GM19099 (cell line): ENCODE data around the gene PRICKLE3.

Experiments
- POLR2A ChIP-seq: IDR thresholded peaks from 3 replicates; pipeline ENCODE4 v1.6.1; 2011; ENCODE audit warnings: low read depth; ENCODE audit not compliant: insufficient read length; ENCODE audit errors: extremely low read depth

Gene PRICKLE3

GRCh38 chrX:49161632-49162031 lies 24.5 kb downstream of the PRICKLE3 start:
- no peak for TF ChIP-seq POLR2A

- TF ChIP-seq POLR2A, result no peak
These were observed 25.3 kb downstream of the PRICKLE3 start for GRCh38 chrX:49160908-49161307.

DNA sequence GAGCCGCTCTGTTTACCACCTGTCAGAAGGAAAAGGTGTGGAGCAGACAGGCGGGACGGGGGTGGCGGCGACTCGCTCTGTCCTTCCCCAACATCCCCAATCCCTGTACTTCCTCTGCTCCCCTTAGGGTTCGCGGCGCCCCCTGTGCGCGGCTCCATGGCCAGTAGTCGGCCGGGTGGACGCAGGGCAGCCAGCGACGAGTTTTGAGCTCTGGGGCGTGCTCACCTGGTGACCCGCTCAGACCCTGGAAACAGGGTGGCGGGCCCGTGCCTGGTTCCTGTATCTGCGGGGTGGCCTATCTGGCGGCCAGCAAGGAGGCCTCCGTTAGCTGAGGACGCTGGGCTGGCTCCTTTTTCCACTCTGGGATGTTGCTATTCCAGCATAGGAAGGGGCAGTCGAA lies 29.0 kb downstream of the PRICKLE3 start:
- TF ChIP-seq POLR2A, result no peak

DNA sequence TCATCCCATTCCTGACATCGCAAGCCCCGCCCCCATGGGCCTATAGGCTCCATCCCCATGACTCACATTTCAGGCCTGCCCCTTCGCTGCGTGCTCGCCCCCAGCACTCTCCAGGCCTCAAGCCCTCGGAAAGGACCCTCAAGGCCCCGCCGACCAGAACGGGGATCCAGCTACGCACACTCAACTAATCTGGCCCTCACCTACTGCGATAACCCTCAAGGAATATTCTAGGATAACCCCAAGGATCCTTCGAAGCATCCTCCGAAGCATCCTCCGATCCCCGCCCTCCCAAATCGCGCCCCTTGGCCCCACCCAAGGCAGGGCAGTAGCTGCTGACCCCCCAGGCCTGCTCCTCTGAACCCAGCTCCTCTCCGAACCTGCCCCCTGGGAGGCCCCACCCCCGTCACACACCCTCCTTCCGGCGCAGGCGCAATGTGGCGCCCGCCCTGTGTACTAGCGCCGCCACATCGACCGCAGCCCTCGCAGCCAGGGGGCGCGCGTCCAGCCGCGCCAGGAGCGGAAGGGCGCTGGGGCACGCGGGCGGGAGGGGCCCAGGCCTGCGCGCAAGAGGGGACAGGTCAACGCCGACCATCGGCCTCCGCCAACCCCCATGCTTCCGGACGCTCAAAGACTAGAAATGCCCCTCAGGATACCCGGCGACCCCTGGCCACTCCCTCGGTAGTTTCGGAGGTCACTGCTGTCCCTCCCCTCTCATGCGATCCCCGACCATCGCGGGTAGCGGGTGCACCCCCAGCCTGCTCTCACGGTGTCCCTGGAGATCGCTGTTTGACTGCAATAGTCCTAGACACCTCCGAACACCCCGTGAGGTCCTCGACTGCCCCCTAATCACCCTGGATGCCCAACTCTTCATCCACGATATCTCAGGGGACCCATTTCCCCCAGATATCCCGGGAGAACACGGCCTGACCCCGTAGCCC lies 30.0 kb downstream of the PRICKLE3 start:
- no peak for TF ChIP-seq POLR2A

- no peak for TF ChIP-seq POLR2A
These were observed 30.8 kb downstream of the PRICKLE3 start for GRCh38 chrX:49155243-49155899.

DNA sequence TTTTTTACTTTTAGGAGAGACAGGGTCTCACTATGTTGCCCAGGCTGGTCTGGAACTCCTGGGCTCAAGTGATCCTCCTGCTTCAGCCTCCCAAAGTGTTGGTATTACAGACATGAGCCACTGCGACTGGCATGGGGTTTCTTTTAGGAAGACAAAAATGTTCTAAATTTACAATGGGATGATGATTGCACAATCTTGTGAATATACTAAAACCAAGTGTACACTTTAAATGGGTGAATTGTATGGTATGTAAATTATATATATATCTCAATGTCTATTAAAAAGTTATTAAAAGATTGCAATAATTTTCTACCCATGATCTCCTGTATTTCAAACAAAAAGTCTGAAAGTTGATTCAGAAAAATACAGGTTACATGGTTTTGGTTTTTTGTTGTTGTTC lies 32.7 kb downstream of the PRICKLE3 start:
- no peak for TF ChIP-seq POLR2A

DNA sequence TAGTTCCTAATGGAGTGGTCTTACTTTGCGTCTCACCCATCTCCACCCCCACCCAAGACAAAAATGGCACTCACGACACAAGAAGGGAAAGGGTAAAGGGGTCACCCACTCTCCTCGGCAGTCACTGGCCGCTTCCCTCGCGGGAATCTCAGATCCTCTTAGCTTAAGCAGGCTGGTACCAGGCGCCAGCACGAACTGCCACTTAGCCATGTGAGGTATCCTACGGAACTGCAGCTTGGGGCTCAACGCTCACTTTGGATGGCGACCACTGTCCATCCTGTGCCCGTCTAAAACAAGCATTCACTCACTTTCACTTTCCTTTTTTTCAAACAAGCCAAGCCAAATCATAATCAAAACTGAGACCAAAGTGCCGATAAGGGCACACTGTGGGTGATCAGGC lies 38.2 kb downstream of the PRICKLE3 start:
- no peak for TF ChIP-seq POLR2A

DNA sequence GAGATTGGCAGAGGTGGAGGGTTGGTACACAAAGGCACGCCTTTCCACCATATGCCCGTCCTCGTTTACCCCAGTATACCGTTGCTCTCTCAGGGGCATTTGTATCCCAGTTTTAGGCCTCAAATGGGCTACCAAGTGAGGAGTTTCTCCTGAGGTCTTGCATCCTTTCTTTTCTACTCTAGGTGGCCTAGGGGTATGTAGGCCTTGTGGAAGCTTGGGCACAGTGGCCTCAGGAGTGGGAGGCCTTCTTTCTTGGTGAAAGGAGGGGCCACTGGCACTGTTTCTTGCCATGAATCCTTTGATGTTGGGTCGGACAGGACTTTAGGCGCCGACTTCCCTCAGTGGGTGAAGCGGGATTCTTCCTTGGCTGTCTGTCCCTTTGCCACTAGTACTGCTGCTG lies 38.9 kb downstream of the PRICKLE3 start:
- TF ChIP-seq POLR2A, result no peak

DNA sequence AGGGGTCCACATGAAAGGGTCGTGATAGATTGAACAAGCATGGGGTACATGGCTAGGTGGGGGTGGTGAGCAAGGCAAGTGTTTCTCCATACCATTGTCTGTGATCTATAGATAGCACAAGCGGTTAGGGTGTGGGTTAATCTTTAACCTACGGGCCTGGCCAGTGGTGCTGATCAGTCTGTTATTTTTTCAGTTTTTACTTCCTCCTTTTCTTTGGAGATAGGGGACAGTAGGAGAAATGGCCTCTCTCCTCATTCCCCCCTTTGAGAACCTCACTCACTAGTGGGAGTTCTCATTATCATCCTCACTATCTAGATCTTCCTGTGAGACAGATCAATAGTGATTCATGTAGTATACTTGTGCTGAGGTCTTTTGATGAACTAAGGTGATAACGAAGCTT lies 46.5 kb downstream of the PRICKLE3 start:
- TF ChIP-seq POLR2A, result no peak

- no peak for TF ChIP-seq POLR2A
These were observed 48.7 kb downstream of the PRICKLE3 start for GRCh38 chrX:49137492-49137891.

DNA sequence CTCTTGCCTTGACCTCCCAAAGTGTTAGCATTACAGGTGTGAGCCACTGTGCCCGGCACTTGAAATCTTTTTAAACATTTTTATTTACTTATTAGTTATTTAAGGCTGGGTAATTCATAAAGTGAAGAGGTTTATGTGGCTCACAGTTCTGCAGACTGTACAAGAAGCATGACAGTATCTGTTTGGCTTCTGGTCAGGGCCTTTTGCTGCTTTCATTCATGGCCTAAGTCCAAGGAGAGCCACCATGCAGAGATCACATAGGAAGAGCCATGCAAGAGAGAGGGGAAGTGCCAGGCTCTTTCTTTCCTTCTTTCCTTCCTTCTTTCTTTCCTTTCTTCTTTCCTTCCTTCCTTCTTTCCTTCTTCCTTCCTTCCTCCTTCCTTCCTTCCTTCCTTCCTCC lies 52.4 kb downstream of the PRICKLE3 start:
- TF ChIP-seq POLR2A, result no peak

GRCh38 chrX:49129427-49129826 lies 56.7 kb downstream of the PRICKLE3 start:
- TF ChIP-seq POLR2A, result no peak
